Prostate gland (tissue), 2 donors: Measurements from ENCODE around the gene RNF14. TPM values are rescaled to one million over a fixed set of nuclear protein-coding genes. Genes with fewer than 3 reads are reported as not detected.

ENCODE experiments used
- DNase-seq: peaks from one replicate; pipeline ENCODE4 v3.0.0-alpha.2; 2019; ENCODE audit warnings: low spot score
- H3K27ac ChIP-seq, 2 donors: fragments of 200-600 bp; sonication (generic); 2 replicates each; pipeline ENCODE4 v1.5.1; 2017 to 2019
- H3K27me3 ChIP-seq: fragments of 200-600 bp; sonication (generic); replicated peaks from 2 replicates; pipeline ENCODE4 v1.5.1; 2019; ENCODE audit not compliant: insufficient read depth
- H3K36me3 ChIP-seq, 2 donors: fragments of 200-600 bp; sonication (generic); 1 replicate in 1 of 2; 2 replicates in 1 of 2; pipeline versions ENCODE4 v1.5.1 to v1.8.1; 2017 to 2019
- H3K4me1 ChIP-seq: fragments of 200-600 bp; sonication (generic); replicated peaks from 2 replicates; pipeline ENCODE4 v1.5.1; 2019
- H3K4me3 ChIP-seq, 2 donors: fragments of 200-600 bp; sonication (generic); 2 replicates each; pipeline ENCODE4 v1.5.1; 2017 to 2019
- H3K9me3 ChIP-seq: fragments of 200-600 bp; sonication (generic); 2 replicates; pipeline ENCODE4 v1.5.1; 2017
- CTCF ChIP-seq, 4 experiments: fragments of 200-600 bp in 2 of 4; fragments of 450-650 bp in 2 of 4; sonication (generic) in 2 of 4; IDR thresholded peaks; 1 replicate in 3 of 4; 2 replicates in 1 of 4; pipeline ENCODE4 v1.5.1; 2016 to 2019; ENCODE audit warnings: antibody characterized with exemption in 4 of 4, mild to moderate bottlenecking in 2 of 4, moderate library complexity in 2 of 4
- POLR2A ChIP-seq: fragments of 450-650 bp; IDR thresholded peaks from one replicate; pipeline ENCODE4 v1.6.1; 2016; ENCODE audit warnings: antibody characterized with exemption, mild to moderate bottlenecking
- POLR2AphosphoS5 ChIP-seq: sonication (generic); formaldehyde crosslinking; IDR thresholded peaks from one replicate; pipeline ENCODE4 v1.6.1; 2017; ENCODE audit warnings: antibody characterized with exemption
- WGBS: methylation state at CpG from one replicate; pipeline ENCODE4 v1.1.5; 2018; 5-methylcytosine and 5-hydroxymethylcytosine counted together
- intact Hi-C: fragments of 100-400 bp; cut with DNase I; formaldehyde crosslinking; loops from one replicate; pipeline ENCODE4 v1.14.2; 2022
- total RNA-seq, 2 donors: library from RNA; depleted of rRNA; stranded (reverse); fragments of >200 nt; gene quantifications; one replicate each; pipeline ENCODE4 v1.1.0, GENCODE V29; 2016

Gene RNF14
- total RNA-seq, 2 donors from 2014 or later, result 40.8 to 66.9 TPM

- intact Hi-C loops, result no loop called here
- no peaks in the 10 kb centered on the region for H3K27me3 ChIP-seq
- H3K9me3 ChIP-seq, result no peaks in the 10 kb centered on the region
- DNase-seq, result no peak
- TF ChIP-seq POLR2A (no peak), CTCF (IDR thresholded peaks at IDR 0.05) (no peak), POLR2AphosphoS5 (no peak)
- no peak overlapping the region for H3K27ac ChIP-seq
- no peaks in the 10 kb centered on the region for H3K4me1 ChIP-seq
- H3K36me3 ChIP-seq, result no peaks in the 10 kb centered on the region
- WGBS, result 76% methylated on average over 1 of the region's 1 CpG
- H3K4me3 ChIP-seq, result no peak overlapping the region
These were observed 38.3 kb downstream of the RNF14 start for GRCh38 chr5:142007237-142007544.

GRCh38 chr5:142008813-142009212 lies 39.9 kb downstream of the RNF14 start:
- H3K36me3 ChIP-seq, result no peaks in the 10 kb centered on the region
- H3K9me3 ChIP-seq, result no peaks in the 10 kb centered on the region
- intact Hi-C loops, result no loop called here
- H3K27me3 ChIP-seq, result no peaks in the 10 kb centered on the region
- peaks cover 8% of the 10 kb centered on the region for H3K4me1 ChIP-seq
- no peak overlapping the region for H3K27ac ChIP-seq
- DNase-seq, result no peak
- H3K4me3 ChIP-seq, result no peak overlapping the region
- TF ChIP-seq CTCF (IDR thresholded peaks at IDR 0.05), result no peak
- TF ChIP-seq POLR2AphosphoS5, result no peak
- no peak for TF ChIP-seq POLR2A

- Histone ChIP-seq H3K27me3 (no peaks in the 10 kb centered on the region), H3K9me3 (no peaks in the 10 kb centered on the region), H3K36me3 (no peaks in the 10 kb centered on the region), H3K4me1 (peaks cover 8% of the 10 kb centered on the region), H3K27ac (no peak overlapping the region), H3K4me3 (no peak overlapping the region)
- intact Hi-C loops, result loop anchor here (5.0 to 10.0 kb wide), 2 partner anchors 45 to 97 kb away; partner anchors contain the start of genes NDFIP1 and RNF14
- WGBS, result 80% methylated on average over 4 of the region's 4 CpGs
- DNase-seq, result no peak
- TF ChIP-seq POLR2A (no peak), CTCF (IDR thresholded peaks at IDR 0.05) (no peak), POLR2AphosphoS5 (no peak)
These were observed 41.0 kb downstream of the RNF14 start for GRCh38 chr5:142009886-142010285.

GRCh38 chr5:142011572-142012185 lies 42.8 kb downstream of the RNF14 start:
- 94% methylated on average over 9 of the region's 9 CpGs for WGBS
- no peaks in the 10 kb centered on the region for H3K9me3 ChIP-seq
- H3K36me3 ChIP-seq, result no peaks in the 10 kb centered on the region
- no peaks in the 10 kb centered on the region for H3K27me3 ChIP-seq
- H3K27ac ChIP-seq, result peak overlapping the region in 1 of 2 donors; percentile 87
- intact Hi-C loops, result loop anchor here (5.0 to 10.0 kb wide), 2 partner anchors 47 to 96 kb away; partner anchors contain the start of genes NDFIP1 and RNF14
- peaks cover 8% of the 10 kb centered on the region for H3K4me1 ChIP-seq
- TF ChIP-seq CTCF (IDR thresholded peaks at IDR 0.05) (no peak), POLR2A (no peak), POLR2AphosphoS5 (no peak)
- H3K4me3 ChIP-seq, result no peak overlapping the region
- DNase-seq, result no peak

GRCh38 chr5:142012186-142012785 lies 43.4 kb downstream of the RNF14 start:
- Histone ChIP-seq H3K27ac (peak overlapping the region; percentile 87), H3K27me3 (no peaks in the 10 kb centered on the region), H3K36me3 (no peaks in the 10 kb centered on the region), H3K9me3 (no peaks in the 10 kb centered on the region), H3K4me3 (peak overlapping the region; percentile 73 to 81), H3K4me1 (peaks cover 8% of the 10 kb centered on the region)
- intact Hi-C loops, result loop anchor here (5.0 to 10.0 kb wide), 2 partner anchors 47 to 95 kb away; partner anchors contain the start of genes NDFIP1 and RNF14
- whole genome bisulfite sequencing, result 8% methylated on average over 18 of the region's 18 CpGs
- TF ChIP-seq POLR2A (no peak), POLR2AphosphoS5 (no peak), CTCF (IDR thresholded peaks at IDR 0.05) (peak in 1 of 4 experiments; percentile 37)
- DNase-seq, result no peak
